Loucy (cell line): Measurements from ENCODE around the gene TGFBRAP1.

Source experiments
- EZH2phosphoT487 ChIP-seq: fragments of 200-600 bp; IDR thresholded peaks from 2 replicates; pipeline ENCODE4 v1.6.1; 2018; ENCODE audit warnings: antibody characterized with exemption, mild to moderate bottlenecking, moderate library complexity, borderline replicate concordance
- TF ChIP-seq, protein P1 (sequence below): fragments of 200-600 bp; sonication (generic); conservative IDR thresholded peaks from 2 replicates; pipeline ENCODE4 v1.5.1; 2014; ENCODE audit warnings: mild to moderate bottlenecking, antibody characterized with exemption, low read length

DNA sequence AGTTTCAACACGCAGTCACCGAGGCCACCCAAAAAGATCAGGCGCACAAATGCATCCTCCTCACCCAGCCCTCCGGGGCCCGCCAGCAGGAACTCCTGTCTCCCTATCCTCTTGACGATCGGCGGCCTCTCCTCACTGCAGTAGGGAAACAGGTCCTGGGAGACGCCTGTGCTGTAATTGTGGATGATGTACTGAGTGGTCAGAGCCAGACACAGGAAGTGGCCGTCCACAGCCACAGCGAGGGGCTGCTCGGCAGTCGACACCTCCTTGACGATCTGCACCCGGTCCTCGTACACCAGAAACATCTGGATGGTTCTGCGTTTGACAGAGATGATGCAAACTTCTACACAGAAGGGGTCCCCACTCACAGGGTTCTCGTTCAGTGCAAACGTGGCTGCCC is 22.0 kb downstream of the TGFBRAP1 start:
- TF ChIP-seq, protein P1, sequence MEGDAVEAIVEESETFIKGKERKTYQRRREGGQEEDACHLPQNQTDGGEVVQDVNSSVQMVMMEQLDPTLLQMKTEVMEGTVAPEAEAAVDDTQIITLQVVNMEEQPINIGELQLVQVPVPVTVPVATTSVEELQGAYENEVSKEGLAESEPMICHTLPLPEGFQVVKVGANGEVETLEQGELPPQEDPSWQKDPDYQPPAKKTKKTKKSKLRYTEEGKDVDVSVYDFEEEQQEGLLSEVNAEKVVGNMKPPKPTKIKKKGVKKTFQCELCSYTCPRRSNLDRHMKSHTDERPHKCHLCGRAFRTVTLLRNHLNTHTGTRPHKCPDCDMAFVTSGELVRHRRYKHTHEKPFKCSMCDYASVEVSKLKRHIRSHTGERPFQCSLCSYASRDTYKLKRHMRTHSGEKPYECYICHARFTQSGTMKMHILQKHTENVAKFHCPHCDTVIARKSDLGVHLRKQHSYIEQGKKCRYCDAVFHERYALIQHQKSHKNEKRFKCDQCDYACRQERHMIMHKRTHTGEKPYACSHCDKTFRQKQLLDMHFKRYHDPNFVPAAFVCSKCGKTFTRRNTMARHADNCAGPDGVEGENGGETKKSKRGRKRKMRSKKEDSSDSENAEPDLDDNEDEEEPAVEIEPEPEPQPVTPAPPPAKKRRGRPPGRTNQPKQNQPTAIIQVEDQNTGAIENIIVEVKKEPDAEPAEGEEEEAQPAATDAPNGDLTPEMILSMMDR: no peak
- TF ChIP-seq EZH2phosphoT487: no peak
